Suprapubic skin (tissue), 4 donors: Measurements from ENCODE around the gene MROH2A. TPM values are rescaled to one million over a fixed set of nuclear protein-coding genes. Genes with fewer than 3 reads are reported as not detected.

Source experiments
- DNase-seq, 2 donors: peaks; one replicate each; pipeline ENCODE4 v3.0.0-alpha.2; 2019; ENCODE audit warnings: low spot score in 2 of 2
- H3K27ac ChIP-seq: fragments of 200-600 bp; sonication (generic); one replicate; pipeline ENCODE4 v1.5.1; 2019
- H3K27me3 ChIP-seq: fragments of 200-600 bp; sonication (generic); one replicate; pipeline ENCODE4 v1.5.1; 2019
- H3K36me3 ChIP-seq: fragments of 200-600 bp; sonication (generic); one replicate; pipeline ENCODE4 v1.5.1; 2019
- H3K4me1 ChIP-seq: fragments of 200-600 bp; sonication (generic); one replicate; pipeline ENCODE4 v1.5.1; 2019
- H3K4me3 ChIP-seq: fragments of 200-600 bp; sonication (generic); one replicate; pipeline ENCODE4 v1.5.1; 2019; ENCODE audit warnings: mild to moderate bottlenecking
- H3K9me3 ChIP-seq: fragments of 200-600 bp; sonication (generic); one replicate; pipeline ENCODE4 v1.5.1; 2019
- CTCF ChIP-seq, 2 donors: fragments of 200-600 bp in 1 of 2; fragments of 450-650 bp in 1 of 2; sonication (generic) in 1 of 2; IDR thresholded peaks; one replicate each; pipeline ENCODE4 v1.5.1; 2016 to 2019; ENCODE audit warnings: antibody characterized with exemption in 2 of 2, mild to moderate bottlenecking in 1 of 2, moderate library complexity in 1 of 2
- EP300 ChIP-seq: sonication (generic); formaldehyde crosslinking; IDR thresholded peaks from one replicate; pipeline ENCODE4 v1.6.1; 2017; ENCODE audit warnings: antibody characterized with exemption
- POLR2A ChIP-seq, 2 donors: fragments of 450-650 bp; IDR thresholded peaks; one replicate each; pipeline ENCODE4 v1.6.1; 2017; ENCODE audit warnings: antibody characterized with exemption in 2 of 2, mild to moderate bottlenecking in 2 of 2, moderate library complexity in 2 of 2
- POLR2AphosphoS5 ChIP-seq, 3 donors: sonication (generic); formaldehyde crosslinking; IDR thresholded peaks; one replicate each; pipeline ENCODE4 v1.6.1; 2017; ENCODE audit warnings: antibody characterized with exemption in 3 of 3
- WGBS: methylation state at CpG from one replicate; pipeline ENCODE4 v1.1.5; 2018; 5-methylcytosine and 5-hydroxymethylcytosine counted together
- total RNA-seq, 4 donors: library from RNA; depleted of rRNA; stranded (reverse); fragments of >200 nt; gene quantifications; one replicate each; pipeline ENCODE4 v1.1.0, GENCODE V29; 2016

MROH2A gene
- total RNA-seq, 4 donors from 2014 or later, result not detected

GRCh38 chr2:233828546-233829192, 50.5 kb downstream of the MROH2A start:
- H3K27me3 ChIP-seq, result peaks cover 3% of the 10 kb centered on the region
- peaks cover 14% of the 10 kb centered on the region for H3K4me1 ChIP-seq
- TF ChIP-seq POLR2A (IDR thresholded peaks at IDR 0.05) (no peak), EP300 (no peak), POLR2AphosphoS5 (IDR thresholded peaks at IDR 0.05) (no peak), CTCF (IDR thresholded peaks at IDR 0.05) (no peak)
- no peaks in the 10 kb centered on the region for H3K36me3 ChIP-seq
- H3K4me3 ChIP-seq, result no peak overlapping the region
- peak; percentile 38 to 45 for DNase-seq
- H3K9me3 ChIP-seq, result peaks cover 3% of the 10 kb centered on the region
- no peak overlapping the region for H3K27ac ChIP-seq
- 63% methylated on average over 5 of the region's 24 CpGs for WGBS

DNA sequence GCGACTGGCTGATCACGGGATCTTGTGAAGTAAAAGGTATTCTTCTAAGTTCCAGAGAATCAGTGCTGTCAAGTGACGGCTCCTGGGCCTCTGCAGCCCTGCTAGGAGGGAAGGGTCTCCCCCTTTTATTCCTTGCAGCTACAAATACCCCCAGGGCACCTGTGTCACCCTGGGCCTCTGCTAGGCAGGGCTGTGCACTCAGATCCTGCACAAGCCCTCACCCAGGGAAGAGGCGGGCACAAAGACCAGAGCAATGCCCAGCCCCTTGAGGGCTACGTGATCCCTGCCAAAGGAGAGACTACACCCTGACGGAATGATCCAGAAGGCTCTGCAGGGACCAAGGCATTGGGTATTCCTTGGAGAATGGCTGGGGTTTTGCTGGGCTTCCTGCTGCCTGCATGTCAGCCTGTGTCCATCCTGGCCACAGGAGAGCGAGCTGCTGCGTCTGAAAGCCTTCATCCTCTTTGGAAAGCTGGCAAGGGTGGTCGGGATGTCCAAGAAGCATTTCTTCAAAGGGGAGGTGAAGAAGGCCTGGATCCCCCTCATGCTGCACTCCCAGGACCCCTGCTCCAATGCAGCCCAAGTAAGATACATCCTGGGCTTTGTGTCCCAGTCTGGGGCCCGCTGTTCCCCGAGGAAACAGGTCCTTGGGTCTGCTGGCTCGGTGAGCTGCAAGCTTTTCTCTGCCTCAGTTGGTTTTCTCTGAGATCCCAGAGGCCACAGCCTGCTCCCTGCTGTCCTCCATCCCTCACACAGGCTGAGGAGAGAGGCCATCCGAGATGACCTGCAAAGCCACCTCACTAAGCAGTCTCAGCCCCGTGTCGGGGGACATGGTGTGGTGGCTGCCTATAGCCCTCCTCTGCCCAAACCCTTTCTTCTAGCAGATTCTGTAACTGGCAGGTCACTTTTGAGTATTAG, 51.3 kb downstream of the MROH2A start:
- TF ChIP-seq EP300 (no peak), CTCF (IDR thresholded peaks at IDR 0.05) (no peak), POLR2A (IDR thresholded peaks at IDR 0.05) (no peak)
- no peak overlapping the region for H3K27ac ChIP-seq
- peaks cover 3% of the 10 kb centered on the region for H3K9me3 ChIP-seq
- DNase-seq, result peak; percentile 34
- peaks cover 14% of the 10 kb centered on the region for H3K4me1 ChIP-seq
- H3K4me3 ChIP-seq, result no peak overlapping the region
- H3K36me3 ChIP-seq, result no peaks in the 10 kb centered on the region
- WGBS, result 62% methylated on average over 9 of the region's 15 CpGs
- H3K27me3 ChIP-seq, result peaks cover 3% of the 10 kb centered on the region

- peaks cover 3% of the 10 kb centered on the region for H3K9me3 ChIP-seq
- TF ChIP-seq CTCF (IDR thresholded peaks at IDR 0.05), result no peak
- TF ChIP-seq EP300, result no peak
- TF ChIP-seq POLR2AphosphoS5 (IDR thresholded peaks at IDR 0.05), result no peak
- no peak for TF ChIP-seq POLR2A (IDR thresholded peaks at IDR 0.05)
- no peak overlapping the region for H3K4me3 ChIP-seq
- peaks cover 14% of the 10 kb centered on the region for H3K4me1 ChIP-seq
- WGBS, result 93% methylated on average over 5 of the region's 6 CpGs
- no peaks in the 10 kb centered on the region for H3K36me3 ChIP-seq
- peaks cover 3% of the 10 kb centered on the region for H3K27me3 ChIP-seq
- H3K27ac ChIP-seq, result no peak overlapping the region
- peak; percentile 33 to 65 for DNase-seq
Observed at GRCh38 chr2:233830111-233830802, 52.1 kb downstream of the MROH2A start.

DNA sequence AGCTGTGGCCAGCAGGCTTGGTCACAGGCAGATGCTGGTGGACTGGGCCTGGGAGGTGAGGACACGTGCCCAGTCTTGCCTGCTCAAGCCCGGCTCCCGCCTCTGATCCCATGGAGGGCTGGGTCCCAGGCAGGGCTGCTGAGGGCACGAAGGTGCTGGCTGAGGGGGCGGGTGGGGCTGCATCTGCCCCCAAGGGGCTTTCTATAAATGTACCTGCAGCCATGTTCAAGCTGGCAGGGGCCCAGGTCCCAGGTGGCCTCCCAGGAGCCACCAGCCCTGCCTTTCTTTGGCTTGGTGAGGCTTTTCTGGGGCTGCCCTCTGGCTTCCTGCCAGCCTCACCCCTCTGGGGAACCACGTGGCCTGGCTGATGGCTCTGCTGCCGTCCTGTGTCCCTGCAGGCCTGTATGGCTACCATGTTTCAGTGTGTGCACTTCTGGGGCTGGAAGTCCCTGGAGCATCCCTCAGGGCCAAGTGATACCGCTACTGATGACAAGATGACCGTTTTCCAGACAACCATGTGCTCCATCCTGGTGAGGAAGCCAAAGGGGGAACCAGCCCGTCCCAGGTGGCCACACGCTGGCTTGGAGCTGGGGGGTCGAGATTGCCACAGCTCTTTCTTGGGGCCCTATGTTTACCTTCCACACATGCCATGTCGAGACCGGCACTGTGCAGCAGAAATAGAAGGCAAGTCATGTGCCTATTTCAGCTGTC, 53.0 kb downstream of the MROH2A start:
- Histone ChIP-seq H3K36me3 (no peaks in the 10 kb centered on the region), H3K27ac (no peak overlapping the region), H3K4me1 (peaks cover 14% of the 10 kb centered on the region), H3K27me3 (peaks cover 3% of the 10 kb centered on the region), H3K4me3 (no peak overlapping the region), H3K9me3 (peaks cover 2% of the 10 kb centered on the region)
- TF ChIP-seq EP300, result no peak
- no peak for TF ChIP-seq CTCF (IDR thresholded peaks at IDR 0.05)
- TF ChIP-seq POLR2A (IDR thresholded peaks at IDR 0.05), result no peak
- TF ChIP-seq POLR2AphosphoS5 (IDR thresholded peaks at IDR 0.05), result no peak
- WGBS, result 73% methylated on average over 4 of the region's 14 CpGs
- DNase-seq, result peak; percentile 57 to 62
